ENCODE results near the gene FASN. TPM values are rescaled to one million over a fixed set of nuclear protein-coding genes. Genes with fewer than 3 reads are reported as not detected.
A peak's percentile ranks its signal among the peaks of the same experiment; 100 is the strongest.
"Not testable (repeated sequence)": the region's sequence is repeated elsewhere in the genome, so short reads cannot be mapped to it uniquely, and the experiment has no call there.

Gene FASN
- total RNA-seq (12.3 TPM), polyA plus RNA-seq (19.0 TPM)
- long read RNA-seq, donor 1, result 0 reads
- long read RNA-seq, donor 2, partial matches to known transcripts, result 16 of 20 reads
- long read RNA-seq, donor 2, other reads (novel, unspliced or antisense), result 0 of 20 reads
- long read RNA-seq, donor 3, full-length matches to known transcripts, result 3 of 8 reads
- long read RNA-seq, donor 3, partial matches to known transcripts, result 5 of 8 reads
- long read RNA-seq, donor 3, other reads (novel, unspliced or antisense), result 0 of 8 reads
- long read RNA-seq, donor 4, result 0 reads
- long read RNA-seq, donor 5, partial matches to known transcripts, result 0 of 1 reads
- long read RNA-seq, donor 5, other reads (novel, unspliced or antisense), result 0 of 1 reads
- long read RNA-seq, donor 6, result 0 reads
- long read RNA-seq, donor 7, partial matches to known transcripts, result 7 of 8 reads
- long read RNA-seq, donor 7, other reads (novel, unspliced or antisense), result 0 of 8 reads
- long read RNA-seq, donor 8, partial matches to known transcripts, result 0 of 2 reads
- long read RNA-seq, donor 8, other reads (novel, unspliced or antisense), result 0 of 2 reads
- long read RNA-seq, donor 9, result 0 reads
- long read RNA-seq, donor 10, partial matches to known transcripts, result 0 of 4 reads
- long read RNA-seq, donor 10, other reads (novel, unspliced or antisense), result 0 of 4 reads

- peak in 8 of 9 donors; percentile 76 to 94 (median 84) for DNase-seq (ENCODE audit: low read depth in 6 of 9, low spot score in 9 of 9)
- under 1% methylated on average over 124 of the region's 124 CpGs for WGBS
- H3K9me3 ChIP-seq (ENCODE audit: control insufficient read depth in 2 of 2, insufficient read depth in 1 of 2, low read length in 1 of 2), result peaks cover 0 to 5% of the 10 kb centered on the region in 2 donors
- peaks cover 36 to 40% of the 10 kb centered on the region in 2 donors for H3K36me3 ChIP-seq (ENCODE audit: control insufficient read depth in 2 of 2, insufficient read depth in 2 of 2, low read length in 1 of 2)
- peak within 1 kb of the TSS; percentile 86 to 96 for H3K27ac ChIP-seq (ENCODE audit: low read depth in 1 of 2, low read length in 1 of 2)
- H3K4me1 ChIP-seq (ENCODE audit: control insufficient read depth in 2 of 2, insufficient read depth in 2 of 2, low read length in 2 of 2), result peaks cover 31 to 41% of the 10 kb centered on the region in 2 donors
- no peaks in the 10 kb centered on the region for H3K27me3 ChIP-seq (ENCODE audit: control insufficient read depth in 2 of 2, insufficient read depth in 1 of 2, low read length in 1 of 2)
- peak within 1 kb of the TSS; percentile 64 to 89 for H3K4me3 ChIP-seq (ENCODE audit: low read length in 2 of 2)
These were observed at the start of gene FASN for GRCh38 chr17:82098169-82098938. Gene FASN (minus strand): TSS chr17:82098236. CDS start chr17:82096445, 1,791 bp downstream.

GRCh38 chr17:82146663-82147654, 48.9 kb upstream of the FASN start:
- peaks cover 2 to 9% of the 10 kb centered on the region in 2 donors for H3K9me3 ChIP-seq (ENCODE audit: control insufficient read depth in 2 of 2, insufficient read depth in 1 of 2, low read length in 1 of 2)
- DNase-seq (ENCODE audit: low read depth in 6 of 9, low spot score in 9 of 9), result no peak
- WGBS, result 89% methylated on average over 18 of the region's 18 CpGs
- H3K27me3 ChIP-seq (ENCODE audit: control insufficient read depth in 2 of 2, insufficient read depth in 1 of 2, low read length in 1 of 2), result no peaks in the 10 kb centered on the region
- no peak overlapping the region for H3K27ac ChIP-seq (ENCODE audit: low read depth in 1 of 2, low read length in 1 of 2)
- no peak overlapping the region for H3K4me3 ChIP-seq (ENCODE audit: low read length in 2 of 2)
- peaks cover 0 to 5% of the 10 kb centered on the region in 2 donors for H3K4me1 ChIP-seq (ENCODE audit: control insufficient read depth in 2 of 2, insufficient read depth in 2 of 2, low read length in 2 of 2)
- no peaks in the 10 kb centered on the region for H3K36me3 ChIP-seq (ENCODE audit: control insufficient read depth in 2 of 2, insufficient read depth in 2 of 2, low read length in 1 of 2)

- Histone ChIP-seq H3K27ac (ENCODE audit: low read depth in 1 of 2, low read length in 1 of 2) (no peak overlapping the region), H3K9me3 (ENCODE audit: control insufficient read depth in 2 of 2, insufficient read depth in 1 of 2, low read length in 1 of 2) (peaks cover 2 to 4% of the 10 kb centered on the region in 2 donors), H3K36me3 (ENCODE audit: control insufficient read depth in 2 of 2, insufficient read depth in 2 of 2, low read length in 1 of 2) (no peaks in the 10 kb centered on the region), H3K4me1 (ENCODE audit: control insufficient read depth in 2 of 2, insufficient read depth in 2 of 2, low read length in 2 of 2) (peaks cover 0 to 5% of the 10 kb centered on the region in 2 donors), H3K4me3 (ENCODE audit: low read length in 2 of 2) (no peak overlapping the region), H3K27me3 (ENCODE audit: control insufficient read depth in 2 of 2, insufficient read depth in 1 of 2, low read length in 1 of 2) (no peaks in the 10 kb centered on the region)
- 95% methylated on average over 13 of the region's 13 CpGs for WGBS
- DNase-seq (ENCODE audit: low read depth in 6 of 9, low spot score in 9 of 9), result no peak
These were observed 47.6 kb upstream of the FASN start for GRCh38 chr17:82145550-82146155.

- DNase-seq (ENCODE audit: low read depth in 6 of 9, low spot score in 9 of 9), result no peak
- 96% methylated on average over 8 of the region's 8 CpGs for WGBS
- Histone ChIP-seq H3K9me3 (ENCODE audit: control insufficient read depth in 2 of 2, insufficient read depth in 1 of 2, low read length in 1 of 2) (no peaks in the 10 kb centered on the region), H3K4me3 (ENCODE audit: low read length in 2 of 2) (no peak overlapping the region), H3K36me3 (ENCODE audit: control insufficient read depth in 2 of 2, insufficient read depth in 2 of 2, low read length in 1 of 2) (no peaks in the 10 kb centered on the region), H3K27me3 (ENCODE audit: control insufficient read depth in 2 of 2, insufficient read depth in 1 of 2, low read length in 1 of 2) (no peaks in the 10 kb centered on the region), H3K4me1 (ENCODE audit: control insufficient read depth in 2 of 2, insufficient read depth in 2 of 2, low read length in 2 of 2) (peaks cover 0 to 5% of the 10 kb centered on the region in 2 donors), H3K27ac (ENCODE audit: low read depth in 1 of 2, low read length in 1 of 2) (no peak overlapping the region)
These were observed 45.3 kb upstream of the FASN start for GRCh38 chr17:82143333-82143732.

- WGBS, result 94% methylated on average over 10 of the region's 10 CpGs
- not testable (repeated sequence) for H3K27ac ChIP-seq (ENCODE audit: low read depth in 1 of 2, low read length in 1 of 2); H3K4me3 ChIP-seq (ENCODE audit: low read length in 2 of 2); H3K4me1 ChIP-seq (ENCODE audit: control insufficient read depth in 2 of 2, insufficient read depth in 2 of 2, low read length in 2 of 2); H3K27me3 ChIP-seq (ENCODE audit: control insufficient read depth in 2 of 2, insufficient read depth in 1 of 2, low read length in 1 of 2); H3K9me3 ChIP-seq (ENCODE audit: control insufficient read depth in 2 of 2, insufficient read depth in 1 of 2, low read length in 1 of 2); DNase-seq (ENCODE audit: low read depth in 6 of 9, low spot score in 9 of 9); H3K36me3 ChIP-seq (ENCODE audit: control insufficient read depth in 2 of 2, insufficient read depth in 2 of 2, low read length in 1 of 2)
These were observed 41.9 kb upstream of the FASN start for GRCh38 chr17:82139961-82140360.

- Histone ChIP-seq H3K4me3 (ENCODE audit: low read length in 2 of 2) (no peak overlapping the region), H3K4me1 (ENCODE audit: control insufficient read depth in 2 of 2, insufficient read depth in 2 of 2, low read length in 2 of 2) (no peaks in the 10 kb centered on the region), H3K9me3 (ENCODE audit: control insufficient read depth in 2 of 2, insufficient read depth in 1 of 2, low read length in 1 of 2) (no peaks in the 10 kb centered on the region), H3K36me3 (ENCODE audit: control insufficient read depth in 2 of 2, insufficient read depth in 2 of 2, low read length in 1 of 2) (no peaks in the 10 kb centered on the region), H3K27ac (ENCODE audit: low read depth in 1 of 2, low read length in 1 of 2) (no peak overlapping the region), H3K27me3 (ENCODE audit: control insufficient read depth in 2 of 2, insufficient read depth in 1 of 2, low read length in 1 of 2) (no peaks in the 10 kb centered on the region)
- DNase-seq (ENCODE audit: low read depth in 6 of 9, low spot score in 9 of 9), result no peak
- WGBS, result 94% methylated on average over 28 of the region's 28 CpGs
These were observed 40.5 kb upstream of the FASN start for GRCh38 chr17:82138511-82138992.

GRCh38 chr17:82134101-82134500, 36.1 kb upstream of the FASN start:
- no peaks in the 10 kb centered on the region for H3K27me3 ChIP-seq (ENCODE audit: control insufficient read depth in 2 of 2, insufficient read depth in 1 of 2, low read length in 1 of 2)
- H3K9me3 ChIP-seq (ENCODE audit: control insufficient read depth in 2 of 2, insufficient read depth in 1 of 2, low read length in 1 of 2), result no peaks in the 10 kb centered on the region
- H3K36me3 ChIP-seq (ENCODE audit: control insufficient read depth in 2 of 2, insufficient read depth in 2 of 2, low read length in 1 of 2), result no peaks in the 10 kb centered on the region
- no peak for DNase-seq (ENCODE audit: low read depth in 6 of 9, low spot score in 9 of 9)
- WGBS, result 94% methylated on average over 11 of the region's 11 CpGs
- peaks cover 3 to 5% of the 10 kb centered on the region in 2 donors for H3K4me1 ChIP-seq (ENCODE audit: control insufficient read depth in 2 of 2, insufficient read depth in 2 of 2, low read length in 2 of 2)
- H3K27ac ChIP-seq (ENCODE audit: low read depth in 1 of 2, low read length in 1 of 2), result peak overlapping the region in 1 of 2 donors; percentile 46
- H3K4me3 ChIP-seq (ENCODE audit: low read length in 2 of 2), result no peak overlapping the region

Measured in thymus (tissue), 14 donors.